HG03469 (cell line): Measurements from ENCODE around the gene PRXL2A.
"Not testable (repeated sequence)": the region's sequence is repeated elsewhere in the genome, so short reads cannot be mapped to it uniquely, and the experiment has no call there.

Experiments
- ATAC-seq: cut with Tn5 transposase; IDR thresholded peaks from one replicate; pipeline ENCODE4 v1.9.1; 2021; ENCODE audit warnings: mild to moderate bottlenecking, moderate library complexity, moderate number of reproducible peaks; ENCODE audit not compliant: unreplicated experiment

PRXL2A gene

DNA sequence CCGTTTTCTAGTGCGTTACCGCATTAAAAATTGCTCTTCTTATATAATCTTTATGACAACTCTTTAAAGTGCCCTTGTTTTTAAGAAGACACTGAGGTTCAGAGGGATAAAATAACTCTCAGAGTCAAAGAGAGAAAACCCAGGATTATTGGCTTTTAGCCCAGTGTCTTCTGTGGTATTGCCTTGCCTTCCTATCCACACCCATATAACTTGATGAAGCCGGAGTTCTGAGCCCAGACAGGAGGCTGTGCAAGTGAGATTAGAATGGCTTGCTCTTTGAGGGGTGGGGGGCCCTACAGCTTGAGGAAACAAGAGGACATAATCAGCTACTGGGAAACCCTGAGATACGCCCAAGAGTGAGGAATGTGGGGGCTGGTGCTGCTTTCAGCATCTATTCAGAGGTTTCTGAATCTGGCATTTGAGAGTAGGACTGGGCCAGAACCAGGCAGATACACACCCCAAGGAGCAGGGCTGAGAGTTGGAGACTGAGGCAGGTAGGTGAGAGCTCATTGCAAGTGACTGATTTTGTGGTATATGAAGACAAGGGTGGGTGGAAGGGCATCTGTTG is 2.3 kb downstream of the PRXL2A start:
- ATAC-seq, result no peak

DNA sequence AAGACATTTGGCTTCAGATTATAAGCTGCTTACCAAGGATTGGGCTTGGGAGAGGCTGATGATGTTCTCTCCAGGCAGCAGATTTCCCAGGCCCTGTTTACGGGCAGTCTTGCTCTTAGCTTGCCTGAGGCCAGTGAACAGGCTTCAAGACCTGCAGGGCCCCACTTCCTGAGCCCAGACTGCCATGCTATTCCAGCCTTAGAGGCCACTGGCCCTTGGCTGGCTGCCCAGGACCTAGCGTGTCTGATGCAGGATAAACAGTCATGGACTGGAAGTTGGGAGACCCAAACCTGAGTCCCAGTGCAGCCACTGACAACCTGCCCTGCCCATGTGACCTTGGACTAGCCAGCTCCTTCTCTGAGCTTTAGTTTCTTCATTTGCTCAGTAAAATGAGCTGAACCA is 2.9 kb downstream of the PRXL2A start:
- no peak for ATAC-seq

DNA sequence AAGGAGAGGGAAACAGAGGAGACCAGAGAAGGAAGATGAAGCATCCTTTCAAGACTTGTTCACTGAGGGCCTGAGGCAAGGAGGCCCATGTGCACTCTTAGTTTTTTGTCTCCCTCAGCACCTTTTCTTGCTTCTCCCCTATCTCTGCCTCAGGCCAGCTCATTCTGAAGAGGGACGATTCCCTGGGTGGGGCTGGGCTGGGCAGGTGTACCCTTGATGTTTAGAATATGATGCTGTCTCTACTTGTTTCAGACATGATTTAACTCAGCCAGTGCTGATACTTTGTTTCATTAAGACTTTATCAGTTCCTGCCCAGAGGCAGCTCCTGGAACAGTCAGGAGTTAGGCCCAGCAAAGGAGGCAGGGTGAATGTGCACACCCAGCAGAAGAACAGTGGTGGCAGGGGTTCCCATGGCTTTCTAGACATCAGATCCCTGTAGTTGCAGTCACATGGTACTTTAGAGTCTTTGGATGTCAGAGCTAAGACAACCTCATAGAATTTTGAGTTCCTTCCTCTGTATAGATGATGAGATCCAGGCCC is 3.4 kb downstream of the PRXL2A start:
- no peak for ATAC-seq

DNA sequence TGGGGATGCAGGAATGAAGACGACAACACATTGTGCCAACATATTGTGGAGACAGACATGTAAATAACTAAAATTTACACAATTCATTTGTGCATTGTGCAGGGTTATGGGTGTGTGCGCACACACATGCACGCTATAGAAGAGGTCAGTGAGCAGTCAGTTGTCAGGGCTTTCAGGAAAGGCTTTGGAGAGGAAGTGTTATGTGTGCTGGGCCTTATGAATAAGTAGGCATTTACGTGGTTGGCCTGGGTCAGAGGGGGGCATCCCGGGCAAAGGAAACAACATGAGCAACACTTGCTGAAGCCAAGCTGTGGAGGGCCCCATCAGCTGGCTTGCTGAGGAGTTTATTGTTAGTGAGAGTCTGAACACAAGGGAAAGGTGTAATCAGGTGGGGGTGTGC is 4.1 kb downstream of the PRXL2A start:
- no peak for ATAC-seq

DNA sequence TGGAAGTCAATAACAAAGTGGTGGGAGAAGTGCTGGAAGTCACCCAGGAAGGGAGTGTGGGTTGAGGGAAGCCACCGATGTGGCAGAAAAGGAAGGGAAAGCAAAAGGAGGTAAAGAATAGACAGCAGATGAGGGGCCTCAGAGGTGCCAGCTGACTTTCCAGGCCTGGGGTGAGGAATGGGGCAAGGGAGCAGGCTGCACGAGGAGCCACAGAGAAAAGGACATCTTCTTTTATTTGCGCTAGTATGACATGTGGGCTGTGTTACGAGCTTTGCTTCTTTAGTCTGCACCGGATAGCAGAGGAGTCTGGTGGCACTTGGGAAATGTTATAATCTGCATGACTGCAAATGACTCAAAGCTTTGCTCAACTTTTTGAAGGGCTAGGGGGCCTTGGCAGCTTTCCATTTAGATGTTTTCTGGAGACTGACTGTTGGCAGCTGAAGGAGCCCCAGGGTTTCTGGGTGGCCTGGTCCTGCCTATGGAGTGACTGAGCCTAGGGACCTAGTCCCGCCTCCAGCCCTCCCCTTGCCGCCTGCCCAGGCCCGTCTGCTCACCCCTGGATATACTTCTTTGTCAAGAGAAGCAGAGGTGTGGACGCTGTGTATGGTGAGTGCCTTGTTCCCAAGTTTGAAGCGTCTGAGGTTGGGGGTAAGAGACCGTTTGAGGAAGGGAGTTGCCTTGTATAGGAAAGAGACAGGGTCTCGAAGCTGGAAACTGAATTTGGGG is 5.1 kb downstream of the PRXL2A start:
- no peak for ATAC-seq

DNA sequence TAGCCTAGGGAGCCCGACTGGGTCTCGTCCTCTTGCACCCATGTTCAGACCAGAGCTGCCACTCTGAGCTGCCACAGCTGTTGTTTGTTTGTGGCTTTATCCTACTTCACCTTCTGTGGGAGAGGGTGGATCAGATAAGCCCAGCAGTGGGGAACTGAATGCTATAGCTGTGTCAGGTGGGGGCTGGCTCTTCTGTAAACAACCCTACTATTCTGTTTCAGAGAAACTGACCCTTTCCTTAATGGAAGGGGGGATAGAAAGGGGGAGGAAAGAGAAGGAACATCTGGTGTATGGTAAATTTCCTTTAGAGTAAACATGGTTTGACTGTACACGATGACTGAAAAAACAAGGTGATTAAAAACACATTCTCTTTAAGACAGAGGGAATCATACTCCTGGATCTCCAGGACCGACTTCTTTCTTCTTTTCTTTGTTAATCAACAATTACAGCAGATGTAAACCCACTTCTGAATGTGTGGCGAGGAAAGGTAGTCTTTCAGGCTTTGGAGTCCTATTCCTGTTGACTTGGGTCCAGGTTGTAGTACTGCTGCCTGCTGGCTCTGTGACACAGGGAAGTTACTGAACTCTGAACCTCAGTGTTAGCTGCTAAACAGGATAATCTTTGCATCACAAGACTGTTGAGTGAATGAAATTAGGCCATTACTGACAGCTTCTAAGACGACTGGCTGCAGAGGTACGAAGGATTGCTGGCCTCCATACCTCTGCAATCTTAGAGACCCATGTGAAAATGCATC is 6.0 kb downstream of the PRXL2A start:
- no peak for ATAC-seq

DNA sequence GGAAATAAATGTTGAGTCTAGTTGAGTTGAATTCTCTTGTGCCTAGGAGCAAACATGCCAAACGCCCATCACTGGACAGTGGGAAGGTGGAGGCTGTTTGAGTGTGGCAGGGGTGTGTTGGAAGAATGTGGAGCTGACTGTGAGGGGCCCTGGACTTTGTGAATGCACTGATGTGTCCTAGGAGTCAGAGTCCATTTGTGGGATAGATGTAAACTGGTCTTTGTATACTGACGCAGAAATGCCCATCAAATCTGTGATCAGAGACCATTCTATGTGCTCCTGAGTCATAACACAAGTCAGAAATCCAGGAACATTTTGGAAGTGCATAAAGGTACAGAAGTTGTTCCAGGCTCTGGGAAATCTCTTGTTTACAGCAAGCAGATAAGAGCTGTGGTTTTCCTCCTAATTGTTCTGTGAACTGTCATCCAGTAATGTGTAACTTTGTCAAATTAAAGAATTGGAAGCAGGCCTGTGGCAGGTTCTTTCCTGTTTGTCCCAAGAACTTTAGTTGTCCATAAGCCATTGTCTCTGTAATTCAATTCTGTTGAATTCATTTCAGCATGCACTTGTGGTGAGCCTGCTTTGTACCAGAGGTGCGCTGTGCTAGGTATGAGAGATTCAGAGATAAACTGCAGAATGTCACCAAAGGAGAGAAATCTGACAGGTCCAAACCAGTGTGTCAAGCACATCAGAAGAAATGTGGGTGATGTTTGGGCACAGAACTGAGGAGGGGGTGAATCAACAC is 7.6 kb downstream of the PRXL2A start:
- ATAC-seq, result no peak

DNA sequence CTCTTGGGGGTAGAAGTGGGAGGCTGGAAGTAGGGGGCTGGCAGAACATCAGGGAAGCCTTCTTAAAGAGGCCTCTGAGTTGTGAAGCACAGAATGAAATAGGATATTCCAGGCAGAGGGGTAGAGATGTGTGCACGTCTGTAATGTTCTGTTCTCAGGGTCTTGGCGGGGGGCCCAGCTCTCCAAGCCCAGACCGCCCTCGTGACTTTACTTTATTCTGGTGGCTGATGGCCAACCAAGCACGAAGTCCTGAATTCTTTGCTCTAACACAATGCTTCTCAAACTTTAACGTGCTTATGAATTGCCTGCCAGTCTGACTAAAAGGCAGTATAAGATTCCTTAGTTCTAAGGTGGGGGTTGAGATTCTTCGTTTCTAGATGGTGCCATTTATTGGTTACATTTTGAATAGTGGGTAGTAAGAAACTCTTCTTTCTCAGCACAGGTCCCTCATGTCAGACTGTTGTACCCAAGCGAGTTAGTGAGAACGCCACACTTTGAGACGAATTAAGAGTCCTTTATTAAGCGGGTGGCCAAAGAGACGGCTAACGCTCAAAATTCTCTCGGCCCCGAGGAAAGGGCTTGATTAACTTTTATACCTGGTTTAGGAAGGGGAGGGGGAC is 8.2 kb downstream of the PRXL2A start:
- no peak for ATAC-seq

DNA sequence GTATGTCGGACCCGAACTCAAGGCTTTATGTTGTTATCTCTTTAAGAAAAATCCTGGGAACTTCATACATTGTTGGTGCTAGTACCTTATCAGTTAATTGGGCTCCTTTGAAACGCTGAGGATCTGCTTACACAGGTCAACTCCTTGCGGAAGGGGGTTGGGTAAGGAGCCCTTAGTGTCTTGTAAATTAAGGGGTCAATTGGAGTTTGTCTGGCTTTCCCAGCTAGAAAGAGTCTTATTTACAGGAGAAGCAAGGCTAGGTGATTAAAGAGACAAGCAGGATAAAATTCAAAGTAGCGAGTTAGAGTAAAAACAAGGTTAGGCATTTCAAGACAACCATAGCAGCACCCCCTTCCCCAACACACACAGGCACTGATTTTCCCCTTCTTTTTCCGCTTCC is 8.9 kb downstream of the PRXL2A start:
- ATAC-seq, result not testable (repeated sequence)

DNA sequence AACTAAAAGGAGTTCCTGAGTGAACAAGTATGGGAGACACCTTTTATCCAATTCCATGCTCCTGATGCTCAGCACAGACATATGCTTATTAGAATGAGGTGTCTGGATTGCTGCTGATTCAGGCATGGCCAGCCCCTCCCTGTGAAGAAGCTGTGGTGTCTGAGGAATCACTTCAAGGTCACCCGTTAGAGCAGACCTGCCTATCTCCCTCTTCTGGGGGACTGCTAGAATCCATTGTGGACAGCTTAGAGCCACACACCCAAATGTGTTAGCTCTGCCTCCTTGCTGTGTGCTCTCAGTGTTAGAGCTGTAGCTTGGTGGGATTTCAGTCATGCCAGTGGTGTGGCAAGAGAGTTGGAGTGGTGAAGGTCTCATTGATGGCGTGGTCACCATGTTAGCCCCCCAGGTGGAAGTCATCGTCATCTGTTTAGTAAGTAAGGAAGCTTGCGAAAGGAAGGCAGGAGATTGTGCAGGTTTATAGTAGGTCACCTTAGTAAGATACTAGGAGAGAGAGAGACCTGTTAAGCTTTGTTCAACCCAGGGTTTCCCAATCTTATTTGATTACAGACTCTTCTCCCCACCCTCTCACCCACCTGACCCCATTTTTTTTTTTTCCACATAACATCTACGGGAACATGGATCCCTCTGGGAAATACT is 12.8 kb downstream of the PRXL2A start:
- peak; percentile 9 for ATAC-seq

DNA sequence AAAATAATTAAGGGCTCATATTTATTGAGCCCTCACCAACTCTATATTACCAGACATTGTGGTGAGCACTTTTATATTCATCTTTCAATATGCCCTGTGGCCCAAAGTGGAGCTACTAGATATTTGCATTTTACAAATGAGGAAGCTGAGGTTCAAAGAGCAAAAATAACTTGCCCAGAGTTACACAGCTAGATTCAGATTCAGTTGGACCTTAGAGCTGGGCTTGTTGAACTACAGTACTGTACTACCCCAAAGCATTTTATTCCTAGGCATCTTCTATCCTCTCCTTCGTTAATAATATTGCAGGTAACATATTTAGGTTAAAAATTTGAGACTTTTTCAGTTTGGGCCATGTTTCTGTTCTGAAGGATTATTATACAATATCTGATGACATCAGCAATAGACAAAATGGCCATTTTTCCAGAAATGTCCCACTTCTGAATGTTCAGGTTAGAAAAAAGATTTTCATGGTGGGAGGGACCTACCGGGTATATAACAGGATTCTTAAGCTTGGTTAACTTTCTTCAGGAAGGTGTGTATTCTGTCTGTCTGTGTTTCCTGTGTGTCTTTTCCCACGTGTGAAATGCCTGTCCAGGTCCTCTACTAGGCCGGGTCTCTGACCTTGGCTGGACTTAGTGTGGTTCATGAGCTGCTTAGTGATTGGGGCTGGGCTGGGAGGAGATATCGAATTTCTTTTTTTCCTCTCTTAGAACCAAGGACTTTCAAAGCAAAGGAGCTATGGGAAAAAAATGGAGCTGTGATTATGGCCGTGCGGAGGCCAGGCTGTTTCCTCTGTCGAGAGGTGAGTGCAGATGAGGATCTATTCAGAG is 13.6 kb downstream of the PRXL2A start:
- peak; percentile 94 for ATAC-seq

DNA sequence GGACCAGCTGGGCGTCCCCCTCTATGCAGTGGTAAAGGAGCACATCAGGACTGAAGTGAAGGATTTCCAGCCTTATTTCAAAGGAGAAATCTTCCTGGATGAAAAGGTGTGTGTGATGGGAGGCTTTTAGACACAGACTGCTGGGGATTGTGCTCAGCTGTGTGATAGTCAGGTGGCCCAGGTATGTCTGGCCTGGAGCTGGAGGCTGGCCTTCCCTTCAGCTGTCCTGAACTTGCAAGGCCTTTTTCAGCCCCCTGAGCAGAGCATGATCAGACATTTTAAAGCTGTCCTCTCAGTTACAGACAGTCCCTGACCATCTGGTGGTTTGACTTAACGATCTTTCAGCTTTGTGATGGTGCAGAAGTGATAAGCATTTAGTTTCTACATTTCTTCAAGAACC is 17.6 kb downstream of the PRXL2A start:
- no peak for ATAC-seq

DNA sequence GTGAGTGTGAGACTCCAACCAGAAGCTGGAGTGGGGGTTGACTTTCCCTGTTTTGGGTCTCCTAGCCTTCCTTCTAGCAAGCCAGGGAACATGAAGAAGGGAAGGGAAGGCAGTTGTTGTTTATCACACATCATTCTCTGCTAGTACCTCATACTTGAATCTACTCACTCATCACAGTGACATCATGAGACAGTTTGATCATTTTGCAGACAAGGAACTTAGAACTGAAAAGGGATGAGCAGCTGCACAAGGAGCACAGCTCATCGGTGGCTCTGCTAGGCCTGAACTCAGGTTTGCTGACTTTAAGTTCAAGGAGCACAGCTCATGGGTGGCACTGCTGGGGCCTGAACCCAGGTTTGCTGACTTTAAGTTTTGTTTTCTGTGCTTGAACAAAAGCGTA is 19.2 kb downstream of the PRXL2A start:
- ATAC-seq, result no peak

DNA sequence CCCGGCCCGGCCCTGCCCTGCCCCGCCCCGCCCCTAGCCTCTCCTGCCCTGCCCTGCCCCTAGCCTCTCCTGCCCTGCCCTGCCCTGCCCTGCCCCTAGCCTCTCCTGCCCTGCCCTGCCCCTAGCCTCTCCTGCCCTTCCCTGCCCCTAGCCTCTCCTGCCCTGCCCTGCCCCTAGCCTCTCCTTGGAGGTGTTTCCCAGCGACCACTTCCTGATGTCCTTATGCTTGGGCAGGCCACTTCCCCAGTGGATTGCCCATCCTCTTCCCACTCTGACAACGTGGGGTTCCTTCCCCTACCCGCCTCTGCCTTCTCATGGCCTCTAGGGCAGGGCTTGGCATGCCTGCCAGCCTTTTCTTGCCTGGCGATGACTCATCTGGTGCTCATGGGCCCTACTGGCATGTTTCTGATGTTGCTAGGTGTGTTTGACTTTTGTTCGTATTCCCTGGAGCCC is 21.2 kb downstream of the PRXL2A start:
- no peak for ATAC-seq

DNA sequence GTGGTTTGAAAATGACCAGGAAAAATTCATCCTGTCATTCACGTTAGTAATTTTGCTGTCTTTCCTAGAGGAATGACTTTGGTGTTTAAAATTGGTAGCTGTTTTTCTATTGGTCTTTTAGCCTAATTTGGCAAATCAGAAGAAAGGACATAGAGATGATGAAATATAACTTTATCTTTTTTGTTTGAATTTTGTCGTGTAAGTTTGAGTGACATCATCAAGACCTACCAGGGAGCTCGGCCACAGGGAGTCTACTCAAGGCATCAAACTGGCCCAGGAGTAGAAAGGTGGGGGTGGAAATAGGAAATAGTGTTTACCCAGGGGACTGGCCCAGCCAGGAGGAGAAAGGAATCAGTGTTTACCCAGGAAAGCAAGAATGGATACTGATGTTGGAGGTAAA is 24.8 kb downstream of the PRXL2A start:
- ATAC-seq, result no peak

DNA sequence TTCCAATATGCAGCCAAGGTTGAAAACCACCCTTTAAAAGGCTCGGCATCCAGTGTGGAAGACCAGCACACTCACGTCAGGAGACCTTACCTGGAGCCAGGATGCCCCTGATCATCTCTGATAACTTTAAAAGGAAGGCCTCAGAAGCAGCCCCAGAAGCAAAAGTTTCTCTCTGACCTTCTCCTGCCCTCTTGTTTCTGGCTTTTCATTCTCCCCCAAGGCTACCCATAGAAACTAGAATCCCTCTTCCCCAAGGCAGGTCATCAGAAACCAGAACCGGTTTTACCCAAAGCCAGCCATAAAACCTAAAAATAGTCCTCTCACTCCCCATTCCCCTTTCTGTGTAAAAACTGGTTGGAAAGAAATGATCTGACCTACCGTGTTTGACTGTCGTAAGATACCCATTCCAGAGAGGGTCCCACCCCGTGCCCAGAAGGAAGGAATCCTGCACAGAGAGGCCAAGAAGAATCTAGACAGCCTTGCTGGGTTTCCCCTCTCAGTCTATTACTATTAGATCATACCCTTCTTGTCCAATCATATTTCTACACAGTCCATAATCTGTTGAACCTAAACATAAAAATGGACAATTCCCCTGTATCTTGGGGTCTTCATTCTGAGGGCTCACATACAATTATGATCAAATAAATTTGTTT is 28.2 kb downstream of the PRXL2A start:
- ATAC-seq, result no peak

DNA sequence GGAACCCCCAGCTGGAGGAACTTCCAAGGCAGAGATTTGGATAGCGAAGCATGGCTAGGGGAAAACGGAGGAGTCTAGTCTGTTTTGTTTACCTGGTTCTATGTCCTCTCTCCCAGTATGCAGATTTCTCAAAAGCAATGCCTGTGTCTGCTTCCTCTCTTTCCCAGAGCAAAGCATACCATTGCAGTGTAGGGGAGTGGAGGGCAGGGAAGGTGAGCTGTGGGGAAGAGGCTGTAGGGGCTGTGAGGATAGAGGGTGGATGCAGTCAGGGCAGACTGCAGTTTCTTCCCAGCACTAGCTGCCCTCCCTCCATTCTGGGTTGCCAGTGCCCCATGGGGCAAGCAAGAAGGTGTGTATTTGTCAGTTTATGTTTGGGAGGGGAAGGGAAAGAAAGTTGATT is 28.9 kb downstream of the PRXL2A start:
- no peak for ATAC-seq

DNA sequence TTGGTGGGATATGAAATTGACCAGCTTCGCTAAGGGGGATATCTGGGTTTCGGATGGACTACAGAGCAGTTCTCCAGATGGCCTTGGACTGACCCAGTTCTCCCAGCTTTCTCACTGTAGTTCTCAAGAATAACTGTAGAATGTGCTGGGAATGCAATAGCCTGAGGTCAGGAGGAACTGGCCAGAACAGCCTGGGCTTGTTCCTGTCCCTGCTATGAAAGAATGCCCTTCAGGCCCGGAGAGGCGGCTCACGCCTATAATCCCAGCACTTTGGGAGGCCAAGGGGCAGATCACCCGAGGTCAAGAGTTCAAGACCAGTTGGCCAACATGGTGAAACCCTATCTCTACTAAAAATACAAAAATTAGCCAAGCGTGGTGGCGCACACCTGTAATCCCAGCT is 33.5 kb downstream of the PRXL2A start:
- ATAC-seq, result no peak

DNA sequence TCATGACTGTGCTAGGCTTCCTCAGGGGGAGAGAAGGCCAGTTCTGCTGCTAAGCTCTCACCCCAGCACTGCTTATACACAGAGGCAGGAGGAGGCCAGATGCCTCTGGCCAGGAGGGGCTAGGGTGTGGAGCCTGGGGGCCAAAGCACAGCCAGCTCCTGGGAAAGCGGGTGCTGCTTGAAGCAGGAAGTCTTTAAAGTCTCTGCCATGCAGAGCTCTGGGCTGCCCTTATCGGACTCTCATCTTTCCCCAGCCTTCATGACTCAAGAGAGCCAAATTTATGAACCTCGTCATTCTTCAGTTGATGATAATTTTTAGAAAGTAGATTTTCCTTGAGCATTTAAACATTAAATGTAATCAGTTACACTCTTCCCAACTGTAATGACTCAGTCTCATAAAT is 34.5 kb downstream of the PRXL2A start:
- ATAC-seq, result no peak
